Panc1 (cell line): ENCODE data around the gene MIPOL1. TPM values are rescaled to one million over a fixed set of nuclear protein-coding genes. Genes with fewer than 3 reads are reported as not detected.

Experiments used
- ATAC-seq: fragments of 200-7000 bp; cut with Tn5 transposase; 2 replicates; pipeline ENCODE4 v1.9.1; 2020; ENCODE audit warnings: mild to moderate bottlenecking, moderate library complexity
- BruUV-seq: library from RNA; stranded (reverse); fragments of 400-500 nt; replicated peaks from 2 replicates; lab custom pipeline; 2021; lab: Mats Ljungman, UMichigan
- CTCF ChIA-PET: fragments of 300-600 bp; sonication (Branson Sonifier 250); formaldehyde crosslinking; loops from one replicate; lab custom pipeline; 2022; ENCODE audit warnings: antibody characterized with exemption; lab: Charles Lee
- POLR2A ChIA-PET: fragments of 300-600 bp; sonication (Branson Sonifier 250); formaldehyde crosslinking; loops from one replicate; lab custom pipeline; 2022; ENCODE audit warnings: antibody characterized with exemption; lab: Charles Lee
- DNase-seq: peaks from one replicate; pipeline ENCODE4 v3.0.0-alpha.2; 2010; ENCODE audit warnings: low read depth, low spot score
- H3K27ac ChIP-seq: 2 replicates; pipeline ENCODE4 v1.5.1; 2011; ENCODE audit warnings: mild to moderate bottlenecking, low read length, inconsistent platforms
- H3K27me3 ChIP-seq: fragments of 200-500 bp; sonication (Bioruptor generic); 2 replicates; pipeline ENCODE4 v1.6.0; 2014; ENCODE audit warnings: low read length, inconsistent platforms; ENCODE audit not compliant: control insufficient read depth, insufficient read depth
- H3K36me3 ChIP-seq: fragments of 200-500 bp; sonication (Bioruptor generic); 2 replicates; pipeline ENCODE4 v1.5.1; 2014; ENCODE audit warnings: inconsistent platforms, mild to moderate bottlenecking, low read length, moderate library complexity; ENCODE audit not compliant: control insufficient read depth, insufficient read depth
- H3K4me1 ChIP-seq: 2 replicates; pipeline ENCODE4 v1.5.1; 2011; ENCODE audit warnings: inconsistent platforms, mild to moderate bottlenecking, low read length, moderate library complexity; ENCODE audit not compliant: control insufficient read depth, insufficient read depth
- H3K4me3 ChIP-seq, 2 experiments: 2 replicates each; pipeline ENCODE4 v1.5.1; 2011 to 2012; ENCODE audit warnings: low read depth in 2 of 2, low read length in 2 of 2, mild to moderate bottlenecking in 2 of 2, inconsistent platforms in 1 of 2, moderate library complexity in 1 of 2
- H3K9me3 ChIP-seq: fragments of 200-500 bp; sonication (Bioruptor generic); 2 replicates; pipeline ENCODE4 v1.5.1; 2014; ENCODE audit warnings: low read depth, mild to moderate bottlenecking, inconsistent platforms, low read length, moderate library complexity; ENCODE audit not compliant: control insufficient read depth, insufficient read depth
- CTCF ChIP-seq: fragments of 450-650 bp; IDR thresholded peaks from 2 replicates; pipeline ENCODE4 v1.5.1; 2017; ENCODE audit warnings: mild to moderate bottlenecking
- POLR2AphosphoS5 ChIP-seq: IDR thresholded peaks from 2 replicates; pipeline ENCODE4 v1.6.1; 2012; ENCODE audit warnings: mild to moderate bottlenecking, low read depth, low read length, moderate library complexity
- REST ChIP-seq, 2 experiments: IDR thresholded peaks; 2 replicates each; pipeline ENCODE4 v1.6.1; 2011 to 2012; ENCODE audit warnings: low read depth in 2 of 2, control low read depth in 1 of 2, low read length in 1 of 2, mild to moderate bottlenecking in 1 of 2, moderate library complexity in 1 of 2; ENCODE audit not compliant: insufficient read depth in 1 of 2
- SIN3A ChIP-seq: IDR thresholded peaks from 2 replicates; pipeline ENCODE4 v1.6.1; 2012; ENCODE audit warnings: low read depth, mild to moderate bottlenecking, low read length, moderate library complexity, borderline replicate concordance; ENCODE audit not compliant: insufficient read depth
- TCF7L2 ChIP-seq: IDR thresholded peaks from 2 replicates; pipeline ENCODE4 v1.6.1; 2011; ENCODE audit warnings: mild to moderate bottlenecking, low read depth, low read length, inconsistent platforms
- in situ Hi-C: cut with HindIII; loops from 2 replicates; pipeline ENCODE4 v1.10.0; 2016; ENCODE audit warnings: low sequenced_read_pairs, low pct_unique_long_range_greater_than_20kb
- intact Hi-C: fragments of 100-400 bp; cut with micrococcal nuclease; formaldehyde crosslinking; loops from one replicate; pipeline ENCODE4 v1.10.0; 2022; ENCODE audit not compliant: unreplicated experiment
- total RNA-seq: library from RNA; stranded (reverse); gene quantifications from one replicate; pipeline ENCODE4 v1.2.1, GENCODE V29; 2021; ENCODE audit not compliant: unreplicated experiment

The MIPOL1 gene
- total RNA-seq, 1 experiment from 2014 or later: 12.8 TPM

GRCh38 chr14:37411079-37411735, 213.5 kb downstream of the MIPOL1 start:
- no peak for ATAC-seq

GRCh38 chr14:37413050-37413449, 215.3 kb downstream of the MIPOL1 start:
- in situ Hi-C loops (no loop called here), intact Hi-C loops (no loop called here)
- DNase-seq: no peak
- BruUV-seq: no TSS peak
- Histone ChIP-seq H3K36me3 (no peaks in the 10 kb centered on the region), H3K4me3 (no peak overlapping the region), H3K27ac (no peak overlapping the region), H3K9me3 (no peaks in the 10 kb centered on the region), H3K27me3 (no peaks in the 10 kb centered on the region), H3K4me1 (no peaks in the 10 kb centered on the region)
- ATAC-seq: no peak
- POLR2A ChIA-PET: no interaction called here
- TF ChIP-seq REST (IDR thresholded peaks at IDR 0.05; ENCODE audit: insufficient read depth in 1 of 2, low read depth in 2 of 2, low read length in 1 of 2): no peak
- TF ChIP-seq SIN3A: no peak
- no peak for TF ChIP-seq TCF7L2
- no peak for TF ChIP-seq POLR2AphosphoS5
- no peak for TF ChIP-seq CTCF
- CTCF ChIA-PET: no interaction called here

More at GRCh38 chr14:37411079-37411735, 213.5 kb downstream of the MIPOL1 start:
- H3K36me3 ChIP-seq: no peaks in the 10 kb centered on the region
- intact Hi-C loops (no loop called here), in situ Hi-C loops (no loop called here)
- no TSS peak for BruUV-seq
- no peak for TF ChIP-seq REST (IDR thresholded peaks at IDR 0.05; ENCODE audit: insufficient read depth in 1 of 2, low read depth in 2 of 2, low read length in 1 of 2)
- no peak for TF ChIP-seq TCF7L2
- TF ChIP-seq POLR2AphosphoS5: no peak
- TF ChIP-seq CTCF: no peak
- TF ChIP-seq SIN3A: no peak
- H3K27me3 ChIP-seq: no peaks in the 10 kb centered on the region
- H3K4me1 ChIP-seq: no peaks in the 10 kb centered on the region
- no peak overlapping the region for H3K27ac ChIP-seq
- ChIA-PET POLR2A (no interaction called here), CTCF (no interaction called here)
- no peaks in the 10 kb centered on the region for H3K9me3 ChIP-seq
- H3K4me3 ChIP-seq: no peak overlapping the region
- DNase-seq: no peak
